ENCODE measurements around the gene MROH2B.

DNA sequence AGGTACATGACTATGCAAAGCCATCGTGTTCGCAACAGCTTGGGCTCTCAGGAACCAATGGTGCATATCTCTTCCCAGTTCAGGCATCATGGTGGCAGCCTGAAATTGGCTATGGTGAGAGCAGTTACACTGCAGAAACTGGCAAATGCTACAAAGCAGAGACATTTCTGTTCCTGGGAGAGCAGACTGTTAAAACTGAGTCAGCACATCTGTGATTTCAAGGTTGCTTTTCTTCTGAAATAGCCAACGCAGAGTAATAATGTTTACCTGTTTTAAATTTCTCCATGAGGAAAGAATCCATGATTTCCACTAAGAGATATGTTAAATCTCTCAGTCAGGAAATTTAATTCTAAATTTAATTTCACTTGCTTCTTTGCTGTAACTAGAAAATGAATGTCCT lies 114.1 kb downstream of the MROH2B start:
- TF ChIP-seq, protein P1, sequence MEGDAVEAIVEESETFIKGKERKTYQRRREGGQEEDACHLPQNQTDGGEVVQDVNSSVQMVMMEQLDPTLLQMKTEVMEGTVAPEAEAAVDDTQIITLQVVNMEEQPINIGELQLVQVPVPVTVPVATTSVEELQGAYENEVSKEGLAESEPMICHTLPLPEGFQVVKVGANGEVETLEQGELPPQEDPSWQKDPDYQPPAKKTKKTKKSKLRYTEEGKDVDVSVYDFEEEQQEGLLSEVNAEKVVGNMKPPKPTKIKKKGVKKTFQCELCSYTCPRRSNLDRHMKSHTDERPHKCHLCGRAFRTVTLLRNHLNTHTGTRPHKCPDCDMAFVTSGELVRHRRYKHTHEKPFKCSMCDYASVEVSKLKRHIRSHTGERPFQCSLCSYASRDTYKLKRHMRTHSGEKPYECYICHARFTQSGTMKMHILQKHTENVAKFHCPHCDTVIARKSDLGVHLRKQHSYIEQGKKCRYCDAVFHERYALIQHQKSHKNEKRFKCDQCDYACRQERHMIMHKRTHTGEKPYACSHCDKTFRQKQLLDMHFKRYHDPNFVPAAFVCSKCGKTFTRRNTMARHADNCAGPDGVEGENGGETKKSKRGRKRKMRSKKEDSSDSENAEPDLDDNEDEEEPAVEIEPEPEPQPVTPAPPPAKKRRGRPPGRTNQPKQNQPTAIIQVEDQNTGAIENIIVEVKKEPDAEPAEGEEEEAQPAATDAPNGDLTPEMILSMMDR (IDR thresholded peaks at IDR 0.05), result no peak
- TF ChIP-seq ZFX (IDR thresholded peaks at IDR 0.05; ENCODE audit: borderline replicate concordance), result no peak
